MM.1S (cell line): ENCODE measurements around the gene OMG.

Source experiments
- DNase-seq: peaks from one replicate; pipeline ENCODE4 v3.0.0-alpha.2; 2015
- H2AFZ ChIP-seq: fragments of 300-600 bp; sonication (generic); 2 replicates; pipeline ENCODE4 v1.6.0; 2016; ENCODE audit warnings: antibody characterized with exemption, low read length
- H3F3A ChIP-seq: fragments of 300-600 bp; sonication (generic); 2 replicates; pipeline ENCODE4 v1.6.1; 2016; ENCODE audit warnings: mild to moderate bottlenecking, antibody characterized with exemption, low read length, moderate library complexity, mixed read lengths; ENCODE audit not compliant: insufficient read depth
- H3K27ac ChIP-seq: fragments of 300-600 bp; sonication (generic); 2 replicates; pipeline ENCODE4 v1.5.1; 2016; ENCODE audit warnings: mild to moderate bottlenecking, low read length
- H3K27me3 ChIP-seq: fragments of 300-600 bp; sonication (generic); replicated peaks from 2 replicates; pipeline ENCODE4 v1.6.0; 2016; ENCODE audit warnings: low read length; ENCODE audit not compliant: insufficient read depth
- H3K36me3 ChIP-seq: fragments of 300-600 bp; sonication (generic); replicated peaks from 2 replicates; pipeline ENCODE4 v1.6.1; 2016; ENCODE audit warnings: mild to moderate bottlenecking, low read length, mixed read lengths; ENCODE audit not compliant: insufficient read depth
- H3K4me1 ChIP-seq: fragments of 300-600 bp; sonication (generic); 2 replicates; pipeline ENCODE4 v1.6.1; 2016; ENCODE audit warnings: low read length, mixed read lengths
- H3K4me2 ChIP-seq: fragments of 300-600 bp; sonication (generic); 2 replicates; pipeline ENCODE4 v1.6.0; 2016; ENCODE audit warnings: low read depth, low read length
- H3K4me3 ChIP-seq: fragments of 300-600 bp; sonication (generic); 2 replicates; pipeline ENCODE4 v1.5.1; 2016; ENCODE audit warnings: low read length, mixed read lengths
- H3K79me2 ChIP-seq: fragments of 300-600 bp; sonication (generic); 2 replicates; pipeline ENCODE4 v1.6.1; 2016; ENCODE audit warnings: mixed run types, low read length, mixed read lengths
- H3K9ac ChIP-seq: fragments of 300-600 bp; sonication (generic); 2 replicates; pipeline ENCODE4 v1.6.1; 2016; ENCODE audit warnings: low read length, mixed read lengths
- H3K9me2 ChIP-seq: fragments of 300-600 bp; sonication (generic); replicated peaks from 2 replicates; pipeline ENCODE4 v1.6.1; 2016; ENCODE audit warnings: mild to moderate bottlenecking, low read length, mixed read lengths; ENCODE audit not compliant: insufficient read depth
- H3K9me3 ChIP-seq: fragments of 300-600 bp; sonication (generic); replicated peaks from 2 replicates; pipeline ENCODE4 v1.6.1; 2016; ENCODE audit warnings: mild to moderate bottlenecking, low read length, mixed read lengths; ENCODE audit not compliant: insufficient read depth
- H4K20me1 ChIP-seq: fragments of 300-600 bp; sonication (generic); 2 replicates; pipeline ENCODE4 v1.6.1; 2016; ENCODE audit warnings: mild to moderate bottlenecking, low read length, moderate library complexity, mixed read lengths; ENCODE audit not compliant: insufficient read depth
- EZH2 ChIP-seq: fragments of 300-600 bp; sonication (generic); optimal IDR thresholded peaks from 2 replicates; pipeline ENCODE3; 2017; ENCODE audit warnings: low read depth, mild to moderate bottlenecking, antibody characterized with exemption, low read length, mixed read lengths
- EZH2phosphoT487 ChIP-seq: fragments of 300-600 bp; sonication (generic); IDR thresholded peaks from 2 replicates; pipeline ENCODE4 v1.6.1; 2018; ENCODE audit warnings: antibody characterized with exemption, low read length
- TF ChIP-seq, protein P1 (sequence below): fragments of 300-600 bp; sonication (generic); IDR thresholded peaks from 2 replicates; pipeline ENCODE4 v1.5.1; 2016; ENCODE audit warnings: antibody characterized with exemption, low read length, mixed read lengths

OMG gene

DNA sequence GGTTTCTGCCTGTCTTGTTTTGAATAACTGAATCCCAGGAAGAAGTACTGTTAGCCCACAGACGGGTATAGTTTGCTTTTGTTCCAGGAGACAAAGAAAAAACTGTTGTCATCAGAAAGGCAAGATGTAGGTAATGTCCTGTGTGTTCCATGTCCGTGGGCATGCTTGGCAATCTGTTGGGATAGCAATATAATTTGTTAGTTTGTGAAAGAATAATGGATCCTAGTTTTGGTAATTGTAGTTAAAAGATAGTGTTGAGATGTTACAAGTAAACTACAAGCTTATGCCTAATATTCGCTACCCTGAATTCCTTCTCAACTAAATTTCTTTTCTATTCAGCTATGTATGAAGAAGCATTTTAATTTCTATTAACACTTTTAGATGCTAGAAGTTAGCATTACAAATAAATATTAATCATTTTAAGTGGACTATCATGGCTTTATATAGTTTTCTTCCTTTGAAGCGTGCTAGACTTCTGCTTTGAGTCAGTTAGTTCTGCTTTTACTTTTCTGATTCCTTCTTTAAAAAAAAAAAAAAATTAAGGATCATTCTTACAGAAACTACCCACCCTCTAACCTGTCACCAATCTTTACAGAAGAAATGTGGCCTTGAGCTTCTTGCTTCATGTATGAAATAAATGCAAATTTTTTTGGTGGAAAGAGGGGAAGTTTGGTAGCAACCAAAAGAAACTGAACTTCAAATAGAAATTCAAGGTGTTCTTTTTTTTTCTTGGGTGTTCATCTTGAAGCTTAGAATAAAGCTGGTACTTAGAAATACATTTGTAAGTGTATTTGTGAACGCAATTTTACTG, 22.0 kb upstream of the OMG start:
- H3K9me3 ChIP-seq: no peaks in the 10 kb centered on the region
- DNase-seq: peak; percentile 44
- TF ChIP-seq EZH2 (no peak), EZH2phosphoT487 (no peak)
- TF ChIP-seq, protein P1, sequence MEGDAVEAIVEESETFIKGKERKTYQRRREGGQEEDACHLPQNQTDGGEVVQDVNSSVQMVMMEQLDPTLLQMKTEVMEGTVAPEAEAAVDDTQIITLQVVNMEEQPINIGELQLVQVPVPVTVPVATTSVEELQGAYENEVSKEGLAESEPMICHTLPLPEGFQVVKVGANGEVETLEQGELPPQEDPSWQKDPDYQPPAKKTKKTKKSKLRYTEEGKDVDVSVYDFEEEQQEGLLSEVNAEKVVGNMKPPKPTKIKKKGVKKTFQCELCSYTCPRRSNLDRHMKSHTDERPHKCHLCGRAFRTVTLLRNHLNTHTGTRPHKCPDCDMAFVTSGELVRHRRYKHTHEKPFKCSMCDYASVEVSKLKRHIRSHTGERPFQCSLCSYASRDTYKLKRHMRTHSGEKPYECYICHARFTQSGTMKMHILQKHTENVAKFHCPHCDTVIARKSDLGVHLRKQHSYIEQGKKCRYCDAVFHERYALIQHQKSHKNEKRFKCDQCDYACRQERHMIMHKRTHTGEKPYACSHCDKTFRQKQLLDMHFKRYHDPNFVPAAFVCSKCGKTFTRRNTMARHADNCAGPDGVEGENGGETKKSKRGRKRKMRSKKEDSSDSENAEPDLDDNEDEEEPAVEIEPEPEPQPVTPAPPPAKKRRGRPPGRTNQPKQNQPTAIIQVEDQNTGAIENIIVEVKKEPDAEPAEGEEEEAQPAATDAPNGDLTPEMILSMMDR: no peak
- no peaks in the 10 kb centered on the region for H3K27me3 ChIP-seq
- peaks cover 33% of the 10 kb centered on the region for H3K4me1 ChIP-seq
- peak overlapping the region; percentile 90 for H3K27ac ChIP-seq
- no peaks in the 10 kb centered on the region for H4K20me1 ChIP-seq
- peaks cover 82% of the 10 kb centered on the region for H3K79me2 ChIP-seq
- peaks cover 75% of the 10 kb centered on the region for H3F3A ChIP-seq
- peak overlapping the region; percentile 93 for H3K9ac ChIP-seq
- H3K4me3 ChIP-seq: peak overlapping the region; percentile 82
- no peaks in the 10 kb centered on the region for H3K36me3 ChIP-seq
- peak overlapping the region; percentile 80 for H3K4me2 ChIP-seq
- H2AFZ ChIP-seq: no peak overlapping the region
- no peaks in the 10 kb centered on the region for H3K9me2 ChIP-seq

DNA sequence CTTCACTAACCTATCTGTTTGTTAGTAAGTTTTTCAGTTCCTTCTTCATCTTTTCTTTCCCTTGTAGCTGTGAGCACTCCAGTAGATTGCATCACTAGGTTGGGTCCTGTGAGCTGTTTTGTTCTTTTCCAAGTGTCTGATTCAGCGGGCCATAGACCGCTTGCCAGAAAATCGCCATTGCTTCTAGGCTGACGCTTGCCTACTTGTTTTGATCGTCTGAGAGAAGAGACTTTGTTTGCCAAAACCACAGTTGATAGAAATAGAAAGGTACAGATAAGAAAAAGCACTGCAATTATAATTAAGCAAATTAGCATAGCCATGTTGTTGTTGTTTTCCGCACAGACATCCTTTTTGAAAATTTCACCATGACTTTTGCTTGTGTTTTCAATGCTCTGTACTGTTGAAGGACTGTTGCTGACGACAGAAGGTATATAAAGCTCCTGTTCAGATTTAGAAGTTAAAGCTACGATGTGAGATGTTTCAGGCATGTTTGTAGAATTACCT, 21.3 kb upstream of the OMG start:
- H3F3A ChIP-seq: peaks cover 74% of the 10 kb centered on the region

DNA sequence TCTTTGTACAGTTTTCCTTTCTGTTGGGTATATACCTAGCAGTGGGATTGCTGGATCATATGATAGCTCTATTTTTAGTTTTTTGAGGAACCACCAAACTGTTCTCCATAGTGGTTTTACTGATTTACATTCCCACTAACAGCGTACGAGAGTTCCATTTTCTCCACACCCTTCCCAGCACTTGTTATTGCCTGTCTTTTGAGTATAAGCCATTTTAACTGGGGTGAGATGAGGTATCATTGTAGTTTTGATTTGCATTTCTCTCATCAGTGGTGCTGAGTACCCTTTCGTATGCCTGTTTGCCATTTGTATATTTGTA, 17.7 kb upstream of the OMG start:
- H3K27me3 ChIP-seq: no peaks in the 10 kb centered on the region
- H3K27ac ChIP-seq: peak overlapping the region; percentile 90
- H3K9me2 ChIP-seq: no peaks in the 10 kb centered on the region
- H3K4me1 ChIP-seq: peaks cover 12% of the 10 kb centered on the region
- TF ChIP-seq EZH2 (no peak), EZH2phosphoT487 (no peak)
- TF ChIP-seq, protein P1: no peak
- no peaks in the 10 kb centered on the region for H4K20me1 ChIP-seq
- no peak overlapping the region for H2AFZ ChIP-seq
- no peaks in the 10 kb centered on the region for H3K36me3 ChIP-seq
- H3K79me2 ChIP-seq: peaks cover 94% of the 10 kb centered on the region
- H3K4me2 ChIP-seq: peak overlapping the region; percentile 80
- H3K9me3 ChIP-seq: no peaks in the 10 kb centered on the region
- H3F3A ChIP-seq: peaks cover 79% of the 10 kb centered on the region
- DNase-seq: peak; percentile 41
- H3K4me3 ChIP-seq: peak overlapping the region; percentile 78; the same call in 1 of the 2 replicates
- peak overlapping the region; percentile 82; the same call in 1 of the 2 replicates for H3K9ac ChIP-seq

More for the DNA sequence above, 21.3 kb upstream of the OMG start:
- Histone ChIP-seq H2AFZ (no peak overlapping the region), H3K36me3 (no peaks in the 10 kb centered on the region), H3K79me2 (peaks cover 87% of the 10 kb centered on the region), H3K27ac (peak overlapping the region; percentile 90), H3K4me1 (peaks cover 27% of the 10 kb centered on the region), H3K9me3 (no peaks in the 10 kb centered on the region), H4K20me1 (no peaks in the 10 kb centered on the region), H3K4me2 (peak overlapping the region; percentile 80), H3K27me3 (no peaks in the 10 kb centered on the region), H3K9me2 (no peaks in the 10 kb centered on the region), H3K9ac (peak overlapping the region; percentile 93), H3K4me3 (peak overlapping the region; percentile 82)
- DNase-seq: peak; percentile 66
- TF ChIP-seq EZH2: no peak
- TF ChIP-seq EZH2phosphoT487: no peak
- TF ChIP-seq, protein P1: no peak
